Measurements from ENCODE around the gene ACR.

The ACR gene

DNA sequence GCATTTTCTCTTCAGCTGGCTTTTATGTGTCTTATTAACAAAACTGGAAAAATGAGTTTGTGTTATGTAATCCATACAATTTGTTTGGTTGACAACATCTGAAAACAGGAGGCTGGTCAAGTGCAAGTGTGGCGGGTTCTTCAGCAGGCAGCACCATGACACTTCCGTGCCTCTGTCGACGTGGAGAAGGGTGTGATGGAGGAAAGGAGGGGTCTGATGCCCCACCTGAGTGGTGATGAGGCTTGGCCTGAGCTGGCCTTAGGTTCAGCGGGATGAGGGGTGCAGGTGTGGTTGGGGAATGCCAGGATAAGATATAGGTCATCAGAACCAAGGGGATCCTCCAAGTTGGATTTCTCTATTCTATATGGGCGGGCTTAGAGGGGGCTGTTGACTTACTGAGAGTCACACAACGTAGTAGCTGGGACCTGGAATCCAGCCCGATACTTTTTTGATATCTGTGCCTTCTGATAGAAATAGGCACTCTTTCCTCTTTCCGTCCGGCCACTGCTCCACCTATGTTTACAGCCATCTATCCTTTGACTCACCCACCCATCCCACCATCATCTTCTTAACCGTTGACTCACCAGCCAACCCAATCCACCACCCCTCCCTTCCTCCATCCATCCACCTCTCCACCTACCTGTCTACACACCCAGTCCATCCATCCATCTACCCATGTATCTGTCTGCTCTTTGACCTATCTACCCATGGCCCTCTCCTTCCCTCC, 36.4 kb upstream of the ACR start:
- peak in 5 of 10 donors; percentile 1 to 64 (median 32) for DNase-seq
- intact Hi-C loops (cut with DNase I), result no loop called here

- intact Hi-C loops (cut with DNase I), result no loop called here
- DNase-seq, result peak in 5 of 10 donors; percentile 2 to 66 (median 19)
These were observed 35.7 kb upstream of the ACR start for GRCh38 chr22:50702261-50702671.

- intact Hi-C loops (cut with DNase I), result no loop called here
- peak in 6 of 10 donors; percentile 1 to 59 (median 23) for DNase-seq
These were observed 34.9 kb upstream of the ACR start for GRCh38 chr22:50702821-50703725.

DNA sequence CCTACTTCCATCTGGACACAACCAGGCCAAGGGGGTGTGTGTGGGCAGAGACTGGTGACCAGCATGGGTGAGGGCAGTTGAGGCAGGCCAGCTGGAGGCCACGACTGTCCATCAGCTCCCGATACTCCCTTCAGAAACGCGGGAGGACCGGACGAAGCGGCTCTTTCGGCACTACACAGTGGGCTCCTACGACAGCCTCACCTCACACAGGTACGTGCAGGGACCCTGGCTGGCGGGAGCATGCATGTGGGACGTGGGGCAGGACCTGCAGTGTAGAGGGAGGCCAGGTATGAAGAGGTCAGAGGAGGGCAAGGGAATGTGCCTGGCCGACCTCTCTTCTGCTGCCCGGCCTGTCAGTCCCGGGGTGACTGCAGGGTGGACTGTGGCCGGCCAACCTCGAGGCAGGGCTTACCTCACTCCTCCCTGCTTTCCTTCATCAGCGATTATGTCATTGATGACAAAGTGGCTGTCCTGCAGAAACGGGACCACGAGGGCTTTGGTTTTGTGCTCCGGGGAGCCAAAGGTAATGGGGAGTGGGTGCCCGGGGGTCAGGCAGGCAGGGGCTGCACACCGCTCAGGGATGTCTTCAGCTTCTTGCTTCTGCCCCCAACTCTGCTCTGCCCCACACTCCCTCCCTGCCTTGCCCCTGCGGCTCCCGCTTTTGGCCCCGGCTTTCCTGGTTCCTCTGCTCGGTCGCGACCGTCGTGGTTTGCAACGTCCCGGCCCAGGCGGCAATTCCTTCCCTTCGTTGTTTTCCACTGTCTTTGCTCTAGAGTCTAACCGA, 34.1 kb upstream of the ACR start:
- peak in 7 of 10 donors; percentile 4 to 83 (median 26) for DNase-seq
- intact Hi-C loops (cut with DNase I), result no loop called here

DNA sequence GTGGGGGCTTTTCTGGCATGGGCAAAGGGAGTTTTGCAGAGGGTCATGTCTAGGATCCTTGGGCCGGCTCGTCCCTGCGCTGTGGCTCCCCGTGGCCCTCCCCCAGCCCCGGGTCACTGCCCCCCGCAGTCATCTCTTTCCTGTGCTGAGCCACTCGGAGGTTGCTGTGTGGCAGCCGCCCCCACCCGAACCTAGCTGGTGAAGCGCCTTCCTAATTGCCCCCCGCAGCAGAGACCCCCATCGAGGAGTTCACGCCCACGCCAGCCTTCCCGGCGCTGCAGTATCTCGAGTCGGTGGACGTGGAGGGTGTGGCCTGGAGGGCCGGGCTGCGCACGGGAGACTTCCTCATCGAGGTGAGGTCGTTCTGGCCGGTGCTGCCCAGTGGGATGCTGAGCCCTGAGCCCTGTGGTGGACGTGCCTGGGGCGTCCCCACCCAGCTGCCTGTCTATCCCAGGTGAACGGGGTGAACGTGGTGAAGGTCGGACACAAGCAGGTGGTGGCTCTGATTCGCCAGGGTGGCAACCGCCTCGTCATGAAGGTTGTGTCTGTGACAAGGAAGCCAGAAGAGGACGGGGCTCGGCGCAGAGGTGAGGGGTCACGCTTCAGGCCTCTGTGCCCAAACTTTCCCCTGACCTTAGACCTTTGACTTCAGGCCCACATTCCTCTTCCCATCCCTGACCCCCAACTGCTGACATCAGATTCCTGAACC, 33.3 kb upstream of the ACR start:
- DNase-seq, result peak in 8 of 10 donors; percentile 1 to 81 (median 16)
- intact Hi-C loops (cut with DNase I), result no loop called here

GRCh38 chr22:50705219-50705691, 32.7 kb upstream of the ACR start:
- peak in 9 of 10 donors; percentile 55 to 97 (median 79) for DNase-seq
- intact Hi-C loops (cut with DNase I), result no loop called here

- DNase-seq, result peak in 6 of 10 donors; percentile 6 to 80 (median 46)
- intact Hi-C loops (cut with DNase I), result no loop called here
These were observed 32.1 kb upstream of the ACR start for GRCh38 chr22:50705851-50706351.

DNA sequence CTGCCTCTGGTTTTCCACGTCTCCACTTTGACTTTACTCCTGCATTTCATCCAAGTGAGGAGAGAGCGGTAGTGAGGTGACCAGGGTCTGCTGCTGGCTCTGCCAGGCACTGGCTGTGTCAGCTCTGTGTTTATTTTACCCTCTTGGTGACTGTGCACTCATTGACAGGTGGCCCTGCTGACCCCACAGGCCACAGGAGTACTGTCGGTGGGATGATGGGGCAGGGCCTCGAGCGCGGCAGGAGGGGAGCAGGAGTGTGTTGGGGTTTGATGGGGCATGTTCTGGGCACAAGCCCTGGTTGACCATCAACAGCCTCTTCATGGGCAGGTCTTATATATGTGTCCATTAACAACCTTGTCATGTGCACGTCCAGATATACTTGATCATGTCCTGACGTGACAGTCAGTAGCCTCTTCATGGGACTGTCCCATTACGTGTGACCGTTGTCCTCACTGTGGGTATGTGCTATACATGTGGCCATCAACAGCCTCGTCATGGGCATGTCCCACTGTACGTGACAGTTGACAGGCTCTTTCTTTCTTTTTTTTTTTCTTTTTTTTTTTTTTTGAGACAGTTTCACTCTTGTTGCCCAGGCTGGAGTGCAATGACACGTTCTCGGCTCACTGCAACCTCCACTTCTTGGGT, 31.4 kb upstream of the ACR start:
- intact Hi-C loops (cut with DNase I), result no loop called here
- DNase-seq, result peak in 4 of 10 donors; percentile 3 to 52 (median 34)

DNA sequence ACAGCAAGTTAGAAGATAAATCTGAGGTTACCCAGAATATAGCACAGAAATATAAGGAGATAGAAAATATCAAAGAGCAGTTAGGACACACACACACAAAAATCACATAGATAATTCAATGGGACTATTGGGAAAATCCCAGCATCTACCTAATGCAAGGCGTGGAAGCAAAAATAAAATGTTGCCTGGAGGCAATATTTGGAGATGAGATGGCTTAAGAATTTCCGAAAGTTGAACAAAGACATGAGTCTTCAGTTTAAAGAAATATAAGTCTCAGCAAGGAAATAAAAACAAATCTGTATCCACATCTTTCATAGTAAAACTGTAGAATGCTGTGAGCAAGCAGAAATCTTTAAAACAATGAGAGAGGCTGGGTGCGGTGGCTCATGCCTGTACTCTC, 29.5 kb upstream of the ACR start:
- intact Hi-C loops (cut with DNase I), result no loop called here
- DNase-seq, result peak in 1 of 10 donors; percentile 25

DNA sequence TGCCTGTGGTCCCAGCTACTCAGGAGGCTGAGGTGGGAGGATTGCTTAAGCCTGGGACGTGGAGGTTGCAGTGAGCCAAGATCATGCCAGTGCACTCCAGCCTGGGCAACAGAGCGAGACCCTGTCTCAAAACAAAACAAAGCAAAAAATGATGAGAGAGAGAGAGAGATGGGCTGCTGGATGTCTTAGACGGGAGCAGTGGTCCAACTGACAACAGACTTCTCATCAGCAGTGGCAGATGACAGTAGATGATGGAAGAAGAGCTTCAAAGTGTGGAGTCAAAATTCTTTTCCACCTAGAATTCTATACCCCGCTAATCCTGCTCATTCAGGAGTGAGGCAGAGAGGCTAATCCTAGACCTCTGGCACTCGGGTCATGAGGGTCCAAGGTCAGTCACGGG, 29.0 kb upstream of the ACR start:
- DNase-seq, result peak in 2 of 10 donors; percentile 16 to 39
- intact Hi-C loops (cut with DNase I), result no loop called here

DNA sequence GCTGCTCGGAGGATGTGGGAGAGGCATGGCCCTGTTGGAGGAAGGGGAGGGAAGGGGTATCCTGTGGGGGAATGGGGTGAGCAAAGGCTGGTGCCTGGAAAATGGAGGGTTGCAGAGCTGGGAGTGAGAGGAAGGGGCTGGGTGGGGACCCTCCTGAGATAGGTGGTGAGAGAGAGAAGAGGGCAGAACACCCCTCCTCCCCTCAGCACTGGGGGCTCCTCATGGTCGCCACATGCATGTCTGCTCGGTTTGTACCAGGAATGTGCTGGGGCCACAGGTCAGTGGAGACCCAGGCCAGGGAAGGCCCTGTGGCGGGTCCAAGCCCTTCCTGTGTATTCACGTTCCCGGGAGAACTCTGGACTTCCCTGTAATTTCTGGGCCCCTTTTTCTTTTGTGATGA, 27.8 kb upstream of the ACR start:
- intact Hi-C loops (cut with DNase I), result no loop called here
- DNase-seq, result peak in 4 of 10 donors; percentile 4 to 54 (median 37)

DNA sequence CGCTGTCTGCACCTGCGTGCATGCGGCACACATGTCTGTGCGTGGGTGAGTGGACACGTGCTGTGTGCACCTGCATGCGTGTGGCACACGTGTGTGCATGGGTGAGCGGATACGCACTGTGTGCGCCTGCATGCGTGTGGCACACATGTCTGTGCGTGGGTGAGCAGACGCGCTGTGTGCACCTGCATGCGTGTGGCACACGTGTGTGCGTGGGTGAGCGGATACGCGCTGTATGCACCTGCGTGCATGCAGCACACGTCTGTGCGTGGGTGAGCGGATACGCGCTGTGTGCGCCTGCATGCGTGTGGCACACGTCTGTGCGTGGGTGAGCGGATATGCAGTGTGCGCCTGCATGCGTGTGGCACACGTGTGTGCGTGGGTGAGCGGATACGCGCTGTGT, 27.1 kb upstream of the ACR start:
- peak in 4 of 10 donors; percentile 9 to 63 (median 31) for DNase-seq
- intact Hi-C loops (cut with DNase I), result no loop called here

GRCh38 chr22:50711446-50712340, 26.3 kb upstream of the ACR start:
- intact Hi-C loops (cut with DNase I), result no loop called here
- peak in 4 of 10 donors; percentile 3 to 70 (median 60) for DNase-seq

- DNase-seq, result peak in 5 of 10 donors; percentile 6 to 85 (median 43)
- intact Hi-C loops (cut with DNase I), result no loop called here
These were observed 25.5 kb upstream of the ACR start for GRCh38 chr22:50712341-50713007.

GRCh38 chr22:50713008-50713385, 25.0 kb upstream of the ACR start:
- intact Hi-C loops (cut with DNase I), result no loop called here
- peak in 5 of 10 donors; percentile 6 to 81 (median 27) for DNase-seq

GRCh38 chr22:50713571-50714056, 24.4 kb upstream of the ACR start:
- DNase-seq, result peak; percentile 38 to 95 (median 76)
- intact Hi-C loops (cut with DNase I), result no loop called here

DNA sequence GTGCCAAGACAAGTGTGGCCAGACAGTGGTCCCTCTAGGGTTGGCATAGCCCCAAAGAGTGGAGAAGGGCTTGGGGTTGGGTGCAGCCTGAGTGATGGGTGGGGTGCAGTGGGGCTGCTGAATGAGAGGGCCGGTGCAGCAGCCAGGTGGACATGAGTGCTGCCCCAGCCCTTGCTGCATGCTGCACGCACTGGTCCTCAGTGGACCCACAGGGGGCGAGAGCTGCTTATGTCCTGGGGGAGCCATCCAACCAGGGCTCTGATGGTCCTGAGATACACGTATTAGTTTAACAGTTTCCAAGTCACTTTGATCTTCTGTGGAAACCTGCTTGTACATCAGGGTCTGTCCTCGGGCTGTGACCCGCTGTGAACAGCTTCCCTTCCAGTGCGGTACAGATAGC, 23.9 kb upstream of the ACR start:
- DNase-seq, result peak in 5 of 10 donors; percentile 4 to 81 (median 60)

More for the DNA sequence above, 23.9 kb upstream of the ACR start:
- intact Hi-C loops (cut with DNase I), result no loop called here

Data from posterior cingulate gyrus (tissue), 11 donors.